ENCODE results near the gene KCNT1.
A peak's percentile ranks its signal among the peaks of the same experiment; 100 is the strongest.

The KCNT1 gene

GRCh38 chr9:135785013-135785575 is 83.1 kb downstream of the KCNT1 start:
- no peaks in the 10 kb centered on the region for H3K27me3 ChIP-seq
- no peak overlapping the region for H3K27ac ChIP-seq
- H3K9me3 ChIP-seq = no peaks in the 10 kb centered on the region
- H3K4me3 ChIP-seq = no peak overlapping the region
- no peak overlapping the region for H3K9ac ChIP-seq
- no peak for TF ChIP-seq Cebpa-rat (IDR thresholded peaks at IDR 0.05)
- H3K4me1 ChIP-seq = peaks cover 12% of the 10 kb centered on the region
- H3K36me3 ChIP-seq = no peaks in the 10 kb centered on the region
- H4K20me1 ChIP-seq = no peaks in the 10 kb centered on the region
- H3K4me2 ChIP-seq = no peak overlapping the region

- Histone ChIP-seq H3K4me3 (no peak overlapping the region), H3K27ac (no peak overlapping the region), H3K9ac (no peak overlapping the region), H3K4me1 (peaks cover 12% of the 10 kb centered on the region), H3K27me3 (no peaks in the 10 kb centered on the region), H4K20me1 (no peaks in the 10 kb centered on the region), H3K9me3 (no peaks in the 10 kb centered on the region), H3K4me2 (no peak overlapping the region), H3K36me3 (no peaks in the 10 kb centered on the region)
- TF ChIP-seq Cebpa-rat (IDR thresholded peaks at IDR 0.05) = no peak
These were observed 84.2 kb downstream of the KCNT1 start for GRCh38 chr9:135786146-135786690.

- Histone ChIP-seq H3K9me3 (no peaks in the 10 kb centered on the region), H3K4me2 (no peak overlapping the region), H3K4me1 (peaks cover 19% of the 10 kb centered on the region), H3K4me3 (no peak overlapping the region), H3K27ac (no peak overlapping the region), H3K27me3 (no peaks in the 10 kb centered on the region), H3K9ac (no peak overlapping the region), H4K20me1 (no peaks in the 10 kb centered on the region), H3K36me3 (no peaks in the 10 kb centered on the region)
- TF ChIP-seq Cebpa-rat (IDR thresholded peaks at IDR 0.05) = no peak
These were observed 85.3 kb downstream of the KCNT1 start for GRCh38 chr9:135787317-135787716.

- H3K9me3 ChIP-seq = no peaks in the 10 kb centered on the region
- no peaks in the 10 kb centered on the region for H3K27me3 ChIP-seq
- peak overlapping the region; percentile 59 for H3K4me2 ChIP-seq
- TF ChIP-seq Cebpa-rat (IDR thresholded peaks at IDR 0.05) = no peak
- H3K4me1 ChIP-seq = peaks cover 19% of the 10 kb centered on the region
- no peak overlapping the region for H3K27ac ChIP-seq
- peak overlapping the region; percentile 53; the same call in 1 of the 2 replicates for H3K9ac ChIP-seq
- H3K36me3 ChIP-seq = no peaks in the 10 kb centered on the region
- no peaks in the 10 kb centered on the region for H4K20me1 ChIP-seq
- H3K4me3 ChIP-seq = no peak overlapping the region
These were observed 86.0 kb downstream of the KCNT1 start for GRCh38 chr9:135787776-135788575.

GRCh38 chr9:135788576-135789300 is 86.8 kb downstream of the KCNT1 start:
- Histone ChIP-seq H3K4me1 (peaks cover 19% of the 10 kb centered on the region), H3K9ac (peak overlapping the region; percentile 53; the same call in 1 of the 2 replicates), H3K4me3 (no peak overlapping the region)

GRCh38 chr9:135789838-135790291 is 87.9 kb downstream of the KCNT1 start:
- H4K20me1 ChIP-seq = no peaks in the 10 kb centered on the region
- H3K27me3 ChIP-seq = no peaks in the 10 kb centered on the region
- no peak overlapping the region for H3K4me2 ChIP-seq
- no peak overlapping the region for H3K4me3 ChIP-seq
- TF ChIP-seq Cebpa-rat (IDR thresholded peaks at IDR 0.05) = no peak
- no peak overlapping the region for H3K9ac ChIP-seq
- no peak overlapping the region for H3K27ac ChIP-seq
- H3K4me1 ChIP-seq = peaks cover 25% of the 10 kb centered on the region
- no peaks in the 10 kb centered on the region for H3K36me3 ChIP-seq
- H3K9me3 ChIP-seq = no peaks in the 10 kb centered on the region

More at GRCh38 chr9:135788576-135789300, 86.8 kb downstream of the KCNT1 start:
- Histone ChIP-seq H3K4me2 (peak overlapping the region; percentile 59), H3K9me3 (no peaks in the 10 kb centered on the region), H4K20me1 (no peaks in the 10 kb centered on the region), H3K27me3 (no peaks in the 10 kb centered on the region), H3K27ac (no peak overlapping the region), H3K36me3 (no peaks in the 10 kb centered on the region)
- no peak for TF ChIP-seq Cebpa-rat (IDR thresholded peaks at IDR 0.05)

- TF ChIP-seq Cebpa-rat (IDR thresholded peaks at IDR 0.05) = no peak
- no peak overlapping the region for H3K27ac ChIP-seq
- H3K36me3 ChIP-seq = no peaks in the 10 kb centered on the region
- H3K4me1 ChIP-seq = peaks cover 25% of the 10 kb centered on the region
- H3K4me3 ChIP-seq = no peak overlapping the region
- no peak overlapping the region for H3K4me2 ChIP-seq
- no peaks in the 10 kb centered on the region for H3K27me3 ChIP-seq
- H3K9ac ChIP-seq = no peak overlapping the region
- H3K9me3 ChIP-seq = no peaks in the 10 kb centered on the region
- no peaks in the 10 kb centered on the region for H4K20me1 ChIP-seq
These were observed 88.4 kb downstream of the KCNT1 start for GRCh38 chr9:135790356-135790755.

GRCh38 chr9:135790850-135791249 is 88.9 kb downstream of the KCNT1 start:
- H4K20me1 ChIP-seq = no peaks in the 10 kb centered on the region
- H3K27ac ChIP-seq = no peak overlapping the region
- no peaks in the 10 kb centered on the region for H3K9me3 ChIP-seq
- no peaks in the 10 kb centered on the region for H3K27me3 ChIP-seq
- no peak overlapping the region for H3K4me3 ChIP-seq
- H3K36me3 ChIP-seq = no peaks in the 10 kb centered on the region
- H3K4me2 ChIP-seq = no peak overlapping the region
- H3K4me1 ChIP-seq = peaks cover 25% of the 10 kb centered on the region
- H3K9ac ChIP-seq = no peak overlapping the region
- no peak for TF ChIP-seq Cebpa-rat (IDR thresholded peaks at IDR 0.05)

- H3K9me3 ChIP-seq = no peaks in the 10 kb centered on the region
- H3K27ac ChIP-seq = no peak overlapping the region
- no peaks in the 10 kb centered on the region for H3K27me3 ChIP-seq
- H4K20me1 ChIP-seq = no peaks in the 10 kb centered on the region; the same call in 1 of the 2 replicates
- H3K4me2 ChIP-seq = 0 out of 2 replicates have a peak overlapping the region, but pooled peaks have one; percentile 9
- no peaks in the 10 kb centered on the region for H3K36me3 ChIP-seq
- TF ChIP-seq Cebpa-rat (IDR thresholded peaks at IDR 0.05) = no peak
- peaks cover 25% of the 10 kb centered on the region for H3K4me1 ChIP-seq
- no peak overlapping the region for H3K4me3 ChIP-seq
- H3K9ac ChIP-seq = no peak overlapping the region
These were observed 89.7 kb downstream of the KCNT1 start for GRCh38 chr9:135791431-135792267.

Measured in BLaER1 (cell line).